ENCODE measurements around the gene CDV3. TPM values are rescaled to one million over a fixed set of nuclear protein-coding genes. Genes with fewer than 3 reads are reported as not detected.

CDV3 gene
- total RNA-seq, 2 experiments from 2014 or later: 204 to 221 TPM

Other genes with a start within 250 kb of the CDV3 start
- under 1 TPM in 1 of 2 experiments, not detected in 1; 0.21 TPM for gene BFSP2, start 173.6 kb upstream of the CDV3 start, total RNA-seq
- 10 to 100 TPM; 80.9 to 94.6 TPM for gene TOPBP1, start 88.3 kb downstream of the CDV3 start, total RNA-seq
- under 1 TPM; 0.11 to 0.12 TPM for gene TF, start 172.7 kb downstream of the CDV3 start, total RNA-seq
- gene SRPRB, start 232.1 kb downstream of the CDV3 start, total RNA-seq: 10 to 100 TPM; 42.7 to 66.2 TPM

Measured in activated CD4-positive, alpha-beta T cell treated with anti-CD3 and anti-CD28 coated beads for 36 hours (primary cell).